Erythroblast (primary cell): Measurements from ENCODE around the gene SERBP1.

Experiments used
- GATA1 ChIP-seq: IDR thresholded peaks from 2 replicates; pipeline ENCODE4 v1.6.1; 2011; ENCODE audit warnings: low read depth, mild to moderate bottlenecking, control low read depth, low read length, moderate library complexity
- POLR2A ChIP-seq: IDR thresholded peaks from 2 replicates; pipeline ENCODE4 v1.6.1; 2011; ENCODE audit warnings: mild to moderate bottlenecking, low read length

DNA sequence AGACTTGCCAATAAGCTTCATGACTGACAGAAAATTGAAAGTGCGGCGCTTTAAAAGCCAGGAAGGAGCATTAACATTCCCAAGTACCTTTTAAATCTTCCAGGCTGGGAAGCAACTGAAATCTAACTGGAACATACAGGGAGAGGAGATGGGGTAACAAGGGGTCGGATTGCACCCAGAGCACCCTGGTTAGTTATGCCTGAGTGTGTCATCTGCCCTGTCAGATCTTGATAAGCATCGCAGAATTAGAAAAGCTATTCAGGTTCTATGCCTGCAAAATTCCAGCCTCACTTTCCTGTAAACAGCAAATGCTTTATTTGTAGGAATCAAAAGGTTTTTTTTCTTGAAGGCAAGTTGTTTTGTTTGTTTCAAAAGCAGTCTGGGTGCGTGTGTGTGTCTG lies 58.5 kb downstream of the SERBP1 start:
- TF ChIP-seq POLR2A (no peak), GATA1 (no peak)
